Measurements from ENCODE around the gene GNPAT.

GNPAT gene

DNA sequence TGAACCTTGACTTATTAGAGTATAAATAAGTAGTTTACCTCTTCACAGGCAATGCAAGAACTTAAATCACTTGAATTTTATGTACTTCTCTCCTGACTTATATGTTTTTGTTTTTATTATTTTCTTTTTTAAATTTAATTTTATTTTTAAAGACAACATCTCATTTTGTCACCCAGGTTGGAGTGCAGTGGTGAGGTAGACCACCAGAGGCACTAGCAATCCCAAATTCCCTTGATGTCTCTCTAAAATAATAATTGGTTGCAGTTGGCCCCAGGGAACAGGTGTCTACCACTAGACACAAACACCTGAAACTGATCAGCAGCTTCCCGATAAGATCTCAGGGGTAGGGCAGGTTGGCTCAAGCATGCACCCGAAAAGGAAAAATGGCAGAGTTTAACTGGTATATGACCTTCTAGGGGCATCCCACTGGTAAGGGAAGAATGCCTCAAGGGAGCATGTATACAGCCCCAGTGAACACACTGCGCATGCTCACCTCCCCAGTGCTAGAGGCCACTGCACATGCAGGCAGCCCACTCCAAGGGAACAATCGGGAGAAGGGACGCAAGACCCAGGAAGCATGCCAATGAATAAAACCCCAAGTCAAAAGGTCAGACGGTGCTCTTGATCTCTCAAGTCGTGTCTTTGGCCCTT is 82.0 kb downstream of the GNPAT start:
- DNase-seq = no peak

- DNase-seq = no peak
These were observed 83.6 kb downstream of the GNPAT start for GRCh38 chr1:231324660-231325059.

DNA sequence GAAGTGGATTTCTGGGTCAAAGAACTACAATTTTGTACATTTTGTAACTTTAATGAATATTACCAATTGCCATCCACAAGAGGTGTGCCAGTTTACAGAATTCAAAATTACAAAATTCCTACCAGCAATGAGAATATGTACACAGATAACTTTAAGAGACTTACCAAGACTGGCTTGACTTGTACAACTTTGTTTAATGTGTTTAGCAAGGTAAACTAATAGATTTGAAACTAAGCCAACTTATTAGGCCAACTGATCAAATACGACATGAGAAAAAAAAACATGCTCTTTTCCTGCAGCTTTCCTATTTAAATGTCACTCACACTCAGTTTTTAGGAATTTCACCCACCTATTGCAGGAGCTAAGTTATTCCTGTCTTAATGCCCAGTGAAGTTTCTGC is 85.2 kb downstream of the GNPAT start:
- no peak for DNase-seq
